Upper lobe of left lung (tissue), 6 donors: Measurements from ENCODE around the gene MIF4GD. TPM values are rescaled to one million over a fixed set of nuclear protein-coding genes. Genes with fewer than 3 reads are reported as not detected.

ENCODE experiments used
- ATAC-seq, 2 donors: fragments of 200-7000 bp; cut with Tn5 transposase; one replicate each; pipeline ENCODE4 v1.9.1; 2022; ENCODE audit warnings: mild to moderate bottlenecking in 2 of 2, moderate library complexity in 2 of 2; ENCODE audit not compliant: low FRiP score in 2 of 2
- DNase-seq, 2 donors: peaks; one replicate each; pipeline ENCODE4 v3.0.0-alpha.2; 2019 to 2020
- H3K27ac ChIP-seq, 4 donors: fragments of 200-600 bp; sonication (generic); one replicate each; pipeline ENCODE4 v1.5.1; 2016 to 2019
- H3K27me3 ChIP-seq, 4 donors: fragments of 200-600 bp; sonication (generic); one replicate each; pipeline ENCODE4 v1.5.1; 2017 to 2019
- H3K36me3 ChIP-seq, 4 donors: fragments of 200-600 bp; sonication (generic); one replicate each; pipeline ENCODE4 v1.5.1; 2016 to 2019
- H3K4me1 ChIP-seq, 4 donors: fragments of 200-600 bp; sonication (generic); one replicate each; pipeline ENCODE4 v1.5.1; 2018 to 2019
- H3K4me3 ChIP-seq, 4 donors: fragments of 200-600 bp; sonication (generic); one replicate each; pipeline ENCODE4 v1.5.1; 2017 to 2019; ENCODE audit warnings: mild to moderate bottlenecking in 2 of 4, moderate library complexity in 1 of 4
- H3K9me3 ChIP-seq, 4 donors: fragments of 200-600 bp; sonication (generic); one replicate each; pipeline ENCODE4 v1.5.1; 2018 to 2019
- CTCF ChIP-seq, 6 experiments: fragments of 450-650 bp in 4 of 6; fragments of 200-600 bp in 2 of 6; sonication (generic) in 2 of 6; IDR thresholded peaks; one replicate each; pipeline ENCODE4 v1.5.1; 2016 to 2019; ENCODE audit warnings: antibody characterized with exemption in 6 of 6
- EP300 ChIP-seq, 4 donors: sonication (generic); formaldehyde crosslinking; IDR thresholded peaks; one replicate each; pipeline ENCODE4 v1.5.1; 2017; ENCODE audit warnings: antibody characterized with exemption in 4 of 4, control low read depth in 2 of 4
- POLR2A ChIP-seq, 4 donors: fragments of 450-650 bp; IDR thresholded peaks; one replicate each; pipeline ENCODE4 v1.5.1; 2016 to 2017; ENCODE audit warnings: antibody characterized with exemption in 4 of 4, mild to moderate bottlenecking in 2 of 4
- POLR2AphosphoS5 ChIP-seq, 2 donors: sonication (generic); formaldehyde crosslinking; IDR thresholded peaks; one replicate each; pipeline ENCODE4 v1.5.1; 2017; ENCODE audit warnings: antibody characterized with exemption in 2 of 2
- WGBS, 2 donors: methylation state at CpG; one replicate each; pipeline ENCODE4 v1.1.5; 2017 to 2018; 5-methylcytosine and 5-hydroxymethylcytosine counted together
- total RNA-seq, 6 donors: library from RNA; depleted of rRNA in 4 of 6; stranded (reverse); fragments of >200 nt in 4 of 6; gene quantifications; one replicate each; pipeline versions ENCODE4 v1.1.0 to v1.2.1, GENCODE V29; 2016 to 2021
- donor health status: DM: no; HTN: no; CAD: no; lungs with moderate emphysema.
- donor health status: DM: no; HTN: yes; CAD: no; lungs with severe emphysema.

Gene MIF4GD
- total RNA-seq, result 10 to 100 TPM; 19.9 to 42.8 (median 36.2) TPM

- Histone ChIP-seq H3K27ac (peak within 1 kb of the TSS; percentile 95 to 99 (median 96)), H3K36me3 (peaks cover 6 to 17% (median 14%) of the 10 kb centered on the region in 4 donors), H3K9me3 (no peaks in the 10 kb centered on the region), H3K27me3 (no peaks in the 10 kb centered on the region), H3K4me3 (peak within 1 kb of the TSS; percentile 84 to 98 (median 92)), H3K4me1 (peaks cover 13 to 41% (median 26%) of the 10 kb centered on the region in 4 donors)
- TF ChIP-seq CTCF (IDR thresholded peaks at IDR 0.05), result no peak
- peak in 1 of 4 donors; percentile 79 for TF ChIP-seq POLR2A (IDR thresholded peaks at IDR 0.05)
- no peak for DNase-seq
- WGBS, 2 donors, result 0% methylated on average over 6 to 7 of the region's 39 CpGs
- ATAC-seq, result no peak
Measured at GRCh38 chr17:75270966-75271232, at the start of gene MIF4GD. MIF4GD (minus strand) TSS chr17:75271231; CDS start chr17:75270195, 1,036 bp downstream.

GRCh38 chr17:75319904-75320691 lies 49.1 kb upstream of the MIF4GD start:
- 93 to 94% methylated on average over 20 of the region's 20 CpGs for WGBS, 2 donors
- peaks cover 14 to 55% (median 34%) of the 10 kb centered on the region in 4 donors for H3K36me3 ChIP-seq
- peaks cover 6 to 14% (median 13%) of the 10 kb centered on the region in 4 donors for H3K4me1 ChIP-seq

GRCh38 chr17:75318615-75319222 lies 47.7 kb upstream of the MIF4GD start:
- TF ChIP-seq POLR2AphosphoS5 (IDR thresholded peaks at IDR 0.05) (no peak), CTCF (IDR thresholded peaks at IDR 0.05) (no peak), EP300 (IDR thresholded peaks at IDR 0.05) (no peak)
- Histone ChIP-seq H3K27me3 (no peaks in the 10 kb centered on the region), H3K4me1 (peaks cover 5 to 15% (median 7%) of the 10 kb centered on the region in 4 donors), H3K27ac (peak overlapping the region in 2 of 4 donors; percentile 52 to 69), H3K4me3 (no peak overlapping the region), H3K9me3 (no peaks in the 10 kb centered on the region), H3K36me3 (peaks cover 14 to 47% (median 33%) of the 10 kb centered on the region in 4 donors)
- DNase-seq (peak in 1 of 2 donors; percentile 32), ATAC-seq (no peak)
- WGBS, 2 donors, result 88 to 93% methylated on average over 9 to 10 of the region's 10 CpGs

More at GRCh38 chr17:75319904-75320691, 49.1 kb upstream of the MIF4GD start:
- Histone ChIP-seq H3K27me3 (no peaks in the 10 kb centered on the region), H3K27ac (peak overlapping the region in 1 of 4 donors; percentile 21), H3K4me3 (no peak overlapping the region), H3K9me3 (no peaks in the 10 kb centered on the region)
- DNase-seq, result no peak
- no peak for TF ChIP-seq EP300 (IDR thresholded peaks at IDR 0.05)
- no peak for TF ChIP-seq POLR2A (IDR thresholded peaks at IDR 0.05)
- no peak for ATAC-seq

- no peak for ATAC-seq
- H3K36me3 ChIP-seq, result peaks cover 14 to 46% (median 33%) of the 10 kb centered on the region in 4 donors
Measured at GRCh38 chr17:75318211-75318610, 47.2 kb upstream of the MIF4GD start.

More at GRCh38 chr17:75318211-75318610, 47.2 kb upstream of the MIF4GD start:
- TF ChIP-seq CTCF (IDR thresholded peaks at IDR 0.05) (no peak), EP300 (IDR thresholded peaks at IDR 0.05) (no peak), POLR2AphosphoS5 (IDR thresholded peaks at IDR 0.05) (no peak), POLR2A (IDR thresholded peaks at IDR 0.05) (no peak)
- DNase-seq, result no peak
- Histone ChIP-seq H3K27ac (peak overlapping the region in 1 of 4 donors; percentile 69), H3K9me3 (no peaks in the 10 kb centered on the region), H3K27me3 (no peaks in the 10 kb centered on the region), H3K4me1 (peaks cover 1 to 12% (median 7%) of the 10 kb centered on the region in 4 donors), H3K4me3 (no peak overlapping the region)
- 80% methylated on average over 10 of the region's 10 CpGs for WGBS, 2 donors
